GM13976 (cell line): ENCODE results near the gene THOP1.

ENCODE experiments used
- DNase-seq: peaks from one replicate; pipeline ENCODE4 v3.0.0; 2012; ENCODE audit warnings: low spot score
- CTCF ChIP-seq: IDR thresholded peaks from 2 replicates; pipeline ENCODE4 v1.5.1; 2012; ENCODE audit warnings: borderline replicate concordance, mild to moderate bottlenecking; ENCODE audit not compliant: insufficient read depth; ENCODE audit errors: extremely low read depth, missing control alignments, control extremely low read depth
- in situ Hi-C: fragments of 300-500 bp; cut with MboI; formaldehyde crosslinking; loops from one replicate; pipeline ENCODE4 v1.12.0; 2022; ENCODE audit warnings: low sequenced_read_pairs, mixed read lengths, inconsistent platforms; ENCODE audit not compliant: unreplicated experiment

THOP1 gene

DNA sequence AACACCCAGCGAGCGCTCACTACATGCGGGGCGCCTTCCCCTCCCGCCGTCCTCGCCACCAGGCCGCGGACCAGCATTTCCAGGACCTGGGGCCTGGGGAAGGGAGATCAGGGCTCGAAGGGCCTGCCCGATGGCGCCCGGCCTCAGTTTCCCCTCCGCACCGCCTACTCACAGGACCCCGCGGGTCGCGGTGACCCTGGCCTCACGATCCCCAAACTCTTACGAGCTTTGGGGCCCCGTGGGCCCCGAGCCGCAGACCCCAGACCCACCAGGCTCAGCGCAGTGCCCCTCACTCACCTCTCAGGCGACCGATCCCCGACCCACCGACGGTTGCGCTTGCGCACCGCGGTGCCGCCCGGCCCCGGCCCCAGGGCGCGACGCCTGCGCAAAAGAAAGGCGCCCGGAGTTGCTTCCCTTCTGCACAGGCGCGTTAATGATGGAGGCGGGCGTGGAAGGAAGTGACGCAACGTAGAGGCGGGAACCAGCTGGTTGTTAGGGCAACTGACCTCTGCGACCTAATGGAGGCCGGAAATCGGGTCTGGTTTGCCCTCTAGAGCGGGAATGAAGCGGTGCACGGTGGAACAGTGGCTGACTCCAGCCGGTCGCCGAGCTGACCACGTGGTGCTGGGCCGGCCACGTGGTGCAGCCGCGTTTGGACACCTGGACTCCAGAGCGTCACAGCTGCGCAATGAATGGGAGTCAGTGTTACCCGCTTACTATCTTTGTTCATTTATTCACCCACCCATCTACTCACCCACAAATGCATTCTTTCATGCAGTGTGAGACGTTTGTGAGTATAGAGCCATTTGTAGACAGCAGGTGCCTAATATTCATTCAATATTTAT lies 2.1 kb upstream of the THOP1 start, which contains the start of gene SGTA:
Gene SGTA, minus strand, starts transcription at position 338 of the 845 bp plus-strand sequence. CDS start 14,205 bp downstream, outside the sequence.
- peak; percentile 98 for DNase-seq
- peak; percentile 38 for TF ChIP-seq CTCF
- in situ Hi-C loops, result no loop called here

GRCh38 chr19:2783781-2784145 lies 1.5 kb upstream of the THOP1 start:
- in situ Hi-C loops, result no loop called here
- no peak for DNase-seq
- TF ChIP-seq CTCF, result no peak

GRCh38 chr19:2787115-2787514 lies 1.8 kb downstream of the THOP1 start:
- in situ Hi-C loops, result no loop called here
- no peak for DNase-seq
- no peak for TF ChIP-seq CTCF

DNA sequence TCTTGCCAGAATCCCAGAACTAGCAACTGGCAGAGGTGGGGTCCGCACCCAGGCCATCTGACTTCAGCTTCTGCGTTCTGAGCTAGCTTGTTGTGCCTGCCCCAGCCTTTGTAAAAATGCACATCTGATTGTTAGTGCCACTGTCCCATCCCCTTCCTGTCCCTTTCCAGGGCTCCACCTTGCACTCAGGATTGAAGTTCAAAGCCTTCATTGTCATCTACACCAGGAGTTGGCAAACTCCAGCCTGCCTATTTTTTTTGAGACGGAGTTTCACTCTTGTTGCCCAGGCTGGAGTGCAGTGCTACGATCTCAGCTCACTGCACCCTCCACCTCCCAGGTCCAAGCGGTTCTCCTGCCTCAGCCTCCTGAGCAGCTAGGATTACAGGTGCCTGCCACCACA lies 2.9 kb downstream of the THOP1 start:
- in situ Hi-C loops, result no loop called here
- TF ChIP-seq CTCF, result no peak
- DNase-seq, result no peak

DNA sequence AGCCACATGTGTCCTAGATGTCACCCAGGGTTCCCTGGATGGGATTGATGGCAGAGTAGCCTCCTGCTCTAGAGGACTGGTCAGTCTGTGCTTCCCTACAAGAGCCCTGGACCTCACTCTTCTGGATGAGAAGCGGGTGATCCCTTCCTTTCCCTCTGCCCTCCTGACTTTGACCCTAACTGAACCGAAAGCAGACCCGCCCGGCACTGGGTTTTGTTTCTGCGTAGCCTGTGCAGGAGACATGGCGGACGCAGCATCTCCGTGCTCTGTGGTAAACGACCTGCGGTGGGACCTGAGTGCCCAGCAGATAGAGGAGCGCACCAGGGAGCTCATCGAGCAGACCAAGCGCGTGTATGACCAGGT lies 4.9 kb downstream of the THOP1 start:
- no peak for TF ChIP-seq CTCF
- in situ Hi-C loops, result no loop called here
- DNase-seq, result no peak

DNA sequence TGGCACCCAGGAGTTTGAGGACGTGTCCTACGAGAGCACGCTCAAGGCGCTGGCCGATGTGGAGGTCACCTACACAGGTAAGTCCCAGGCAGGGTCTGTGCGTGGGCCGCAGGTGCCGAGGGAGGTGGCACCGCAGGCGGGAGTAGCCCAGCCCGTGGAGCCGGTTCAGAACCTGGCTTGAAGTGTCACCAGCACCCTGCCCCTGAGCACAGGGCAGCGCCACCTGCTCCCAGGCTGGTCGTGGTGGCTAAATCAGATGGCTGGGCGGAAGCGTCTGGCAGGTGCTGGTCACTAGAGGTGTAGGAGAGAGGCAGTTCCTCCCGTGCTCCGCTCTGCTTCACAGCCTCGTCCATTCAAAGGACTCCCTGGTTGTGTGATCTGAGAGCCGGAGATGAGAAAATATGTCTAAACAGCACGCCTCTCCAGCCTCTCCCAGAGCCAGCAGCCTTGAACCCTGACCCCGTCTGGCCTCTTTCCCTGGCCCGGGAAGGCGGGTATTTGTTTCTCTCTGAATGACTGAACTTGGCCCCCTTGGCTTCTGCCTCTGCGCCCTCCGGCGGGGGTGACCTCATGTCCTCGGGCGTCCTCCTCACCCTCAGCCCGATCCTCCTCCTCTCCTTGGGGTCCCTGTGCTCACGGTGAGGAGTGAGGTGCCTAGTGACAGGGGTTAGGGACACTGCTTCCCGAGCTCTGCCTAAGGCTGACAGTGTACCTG lies 5.4 kb downstream of the THOP1 start:
- in situ Hi-C loops, result no loop called here
- no peak for DNase-seq

More for the DNA sequence above, 5.4 kb downstream of the THOP1 start:
- no peak for TF ChIP-seq CTCF
